ENCODE data around the gene JCHAIN. TPM values are rescaled to one million over a fixed set of nuclear protein-coding genes. Genes with fewer than 3 reads are reported as not detected.

Gene JCHAIN
- total RNA-seq, 1 donor from 2014 or later, result not detected

Small RNAs within 50 kb of the gene (small RNA-seq; reads per million reads assigned to genes)
- gene RNU6-520P (ENCODE audit: low replicate concordance) (not detected), gene RNU6-784P (ENCODE audit: low replicate concordance) (not detected)

Other genes with a start within 250 kb of the JCHAIN start
- gene MUC7, start 194.3 kb downstream of the JCHAIN start, total RNA-seq, result not detected
- not detected for gene AMTN, start 147.9 kb downstream of the JCHAIN start, total RNA-seq
- 0.25 TPM for gene AMBN, start 74.3 kb downstream of the JCHAIN start, total RNA-seq
- gene ENAM, start 37.8 kb downstream of the JCHAIN start, total RNA-seq, result not detected
- 17.0 TPM for gene UTP3, start 22.0 kb upstream of the JCHAIN start, total RNA-seq
- gene RUFY3, start 55.5 kb upstream of the JCHAIN start, total RNA-seq, result 387 TPM
- 42.8 TPM for gene GRSF1, start 173.4 kb upstream of the JCHAIN start, total RNA-seq
- 36.4 TPM for gene MOB1B, start 235.9 kb upstream of the JCHAIN start, total RNA-seq

Measured in temporal lobe (tissue), 2 donors.